ENCODE data around the gene RPN2. TPM values are rescaled to one million over a fixed set of nuclear protein-coding genes. Genes with fewer than 3 reads are reported as not detected.
"Not testable (repeated sequence)": the region's sequence is repeated elsewhere in the genome, so short reads cannot be mapped to it uniquely, and the experiment has no call there.

RPN2 gene
- total RNA-seq, 1 donor from 2014 or later: 156 TPM

- Mint-ChIP-seq H3K36me3 (ENCODE audit: unreplicated experiment) (no peaks in the 10 kb centered on the region), H3K27me3 (ENCODE audit: unreplicated experiment) (no peaks in the 10 kb centered on the region), H3K4me1 (ENCODE audit: low read depth, unreplicated experiment) (no peaks in the 10 kb centered on the region), H3K4me3 (ENCODE audit: unreplicated experiment) (no peak overlapping the region), H3K9me3 (ENCODE audit: unreplicated experiment) (no peaks in the 10 kb centered on the region), H3K27ac (ENCODE audit: unreplicated experiment) (no peak overlapping the region)
- TF ChIP-seq, protein P1, sequence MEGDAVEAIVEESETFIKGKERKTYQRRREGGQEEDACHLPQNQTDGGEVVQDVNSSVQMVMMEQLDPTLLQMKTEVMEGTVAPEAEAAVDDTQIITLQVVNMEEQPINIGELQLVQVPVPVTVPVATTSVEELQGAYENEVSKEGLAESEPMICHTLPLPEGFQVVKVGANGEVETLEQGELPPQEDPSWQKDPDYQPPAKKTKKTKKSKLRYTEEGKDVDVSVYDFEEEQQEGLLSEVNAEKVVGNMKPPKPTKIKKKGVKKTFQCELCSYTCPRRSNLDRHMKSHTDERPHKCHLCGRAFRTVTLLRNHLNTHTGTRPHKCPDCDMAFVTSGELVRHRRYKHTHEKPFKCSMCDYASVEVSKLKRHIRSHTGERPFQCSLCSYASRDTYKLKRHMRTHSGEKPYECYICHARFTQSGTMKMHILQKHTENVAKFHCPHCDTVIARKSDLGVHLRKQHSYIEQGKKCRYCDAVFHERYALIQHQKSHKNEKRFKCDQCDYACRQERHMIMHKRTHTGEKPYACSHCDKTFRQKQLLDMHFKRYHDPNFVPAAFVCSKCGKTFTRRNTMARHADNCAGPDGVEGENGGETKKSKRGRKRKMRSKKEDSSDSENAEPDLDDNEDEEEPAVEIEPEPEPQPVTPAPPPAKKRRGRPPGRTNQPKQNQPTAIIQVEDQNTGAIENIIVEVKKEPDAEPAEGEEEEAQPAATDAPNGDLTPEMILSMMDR (IDR thresholded peaks at IDR 0.05; ENCODE audit: partially characterized antibody, unreplicated experiment): no peak
- DNase-seq: no peak
Observed at GRCh38 chr20:37144856-37145404, 34.2 kb upstream of the RPN2 start.

DNA sequence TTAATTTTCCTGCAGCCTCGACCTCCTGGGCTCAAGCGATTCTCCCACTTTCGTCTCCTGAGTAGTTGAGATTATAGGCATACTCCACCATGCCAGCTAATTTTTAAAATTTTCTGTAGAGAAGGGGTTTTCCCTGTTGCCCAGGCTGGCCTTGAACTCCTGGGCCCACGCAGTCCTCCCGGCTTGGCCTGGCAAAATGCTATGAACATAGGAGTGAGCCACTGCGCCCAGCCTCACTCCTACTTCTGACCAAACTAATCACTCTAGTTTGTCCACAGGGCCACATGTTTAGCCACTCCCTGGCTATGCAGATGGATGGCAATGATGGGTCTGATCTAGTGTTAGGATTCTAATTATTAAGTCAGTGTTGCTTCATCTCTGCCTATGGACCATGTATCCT lies 31.9 kb upstream of the RPN2 start:
- Mint-ChIP-seq H3K4me1 (ENCODE audit: low read depth, unreplicated experiment) (no peaks in the 10 kb centered on the region), H3K27ac (ENCODE audit: unreplicated experiment) (no peak overlapping the region), H3K36me3 (ENCODE audit: unreplicated experiment) (peaks cover 4% of the 10 kb centered on the region), H3K27me3 (ENCODE audit: unreplicated experiment) (peaks cover 2% of the 10 kb centered on the region), H3K4me3 (ENCODE audit: unreplicated experiment) (no peak overlapping the region), H3K9me3 (ENCODE audit: unreplicated experiment) (peaks cover 1% of the 10 kb centered on the region)
- no peak for DNase-seq
- TF ChIP-seq, protein P1 (IDR thresholded peaks at IDR 0.05; ENCODE audit: partially characterized antibody, unreplicated experiment): no peak

GRCh38 chr20:37150864-37151263 lies 28.3 kb upstream of the RPN2 start:
- H3K27ac Mint-ChIP-seq (ENCODE audit: unreplicated experiment); H3K4me3 Mint-ChIP-seq (ENCODE audit: unreplicated experiment); DNase-seq; H3K9me3 Mint-ChIP-seq (ENCODE audit: unreplicated experiment); H3K36me3 Mint-ChIP-seq (ENCODE audit: unreplicated experiment); H3K27me3 Mint-ChIP-seq (ENCODE audit: unreplicated experiment); H3K4me1 Mint-ChIP-seq (ENCODE audit: low read depth, unreplicated experiment): not testable (repeated sequence)

DNA sequence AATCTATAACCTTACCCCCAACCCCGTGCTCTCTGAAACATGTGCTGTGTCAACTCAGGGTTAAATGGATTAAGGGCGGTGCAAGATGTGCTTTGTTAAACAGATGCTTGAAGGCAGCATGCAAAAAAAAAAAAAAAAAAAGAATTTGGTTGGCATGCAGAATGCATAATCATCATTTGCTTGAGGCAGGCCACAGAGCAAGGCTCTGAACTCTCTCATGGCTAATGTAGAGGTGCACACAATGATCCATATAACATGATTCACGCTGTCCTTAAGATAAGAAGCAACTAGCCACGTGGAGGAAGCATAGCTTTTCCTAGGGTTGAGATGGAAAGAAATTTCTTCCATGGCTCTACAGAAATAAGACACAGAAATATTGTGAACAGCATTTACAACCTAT lies 27.6 kb upstream of the RPN2 start:
- peaks cover 1% of the 10 kb centered on the region for H3K9me3 Mint-ChIP-seq (ENCODE audit: unreplicated experiment)
- no peak overlapping the region for H3K4me3 Mint-ChIP-seq (ENCODE audit: unreplicated experiment)
- peaks cover 5% of the 10 kb centered on the region for H3K36me3 Mint-ChIP-seq (ENCODE audit: unreplicated experiment)
- no peak for DNase-seq
- TF ChIP-seq, protein P1 (IDR thresholded peaks at IDR 0.05; ENCODE audit: partially characterized antibody, unreplicated experiment): no peak
- H3K4me1 Mint-ChIP-seq (ENCODE audit: low read depth, unreplicated experiment): no peaks in the 10 kb centered on the region
- H3K27ac Mint-ChIP-seq (ENCODE audit: unreplicated experiment): no peak overlapping the region
- peaks cover 2% of the 10 kb centered on the region for H3K27me3 Mint-ChIP-seq (ENCODE audit: unreplicated experiment)

DNA sequence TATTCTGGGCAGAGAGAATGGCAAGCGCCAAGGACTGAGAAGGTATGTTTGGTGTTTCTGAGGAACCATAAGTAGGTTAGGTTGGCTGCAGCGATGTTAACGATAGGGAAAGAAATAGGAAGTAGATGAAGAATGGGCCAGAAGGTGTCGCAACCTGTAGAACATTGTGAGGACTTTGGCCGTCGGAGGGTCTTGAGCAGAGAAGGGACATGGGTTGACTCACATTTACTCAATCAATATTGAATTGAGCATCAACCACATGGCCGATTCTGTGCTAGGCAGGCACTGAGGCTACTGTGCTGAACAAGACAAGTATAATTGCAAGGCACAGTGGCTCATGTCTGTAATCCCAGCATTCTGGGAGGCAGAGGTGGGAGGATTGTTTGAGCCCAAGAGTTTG lies 26.8 kb upstream of the RPN2 start:
- H3K27ac Mint-ChIP-seq (ENCODE audit: unreplicated experiment): no peak overlapping the region
- no peak overlapping the region for H3K4me3 Mint-ChIP-seq (ENCODE audit: unreplicated experiment)
- no peaks in the 10 kb centered on the region for H3K4me1 Mint-ChIP-seq (ENCODE audit: low read depth, unreplicated experiment)
- TF ChIP-seq, protein P1 (IDR thresholded peaks at IDR 0.05; ENCODE audit: partially characterized antibody, unreplicated experiment): no peak
- H3K27me3 Mint-ChIP-seq (ENCODE audit: unreplicated experiment): peaks cover 2% of the 10 kb centered on the region
- H3K9me3 Mint-ChIP-seq (ENCODE audit: unreplicated experiment): peaks cover 1% of the 10 kb centered on the region
- no peak for DNase-seq
- peaks cover 5% of the 10 kb centered on the region for H3K36me3 Mint-ChIP-seq (ENCODE audit: unreplicated experiment)

All from glutamatergic neuron (in vitro differentiated cells).